ENCODE data around the gene FAM20A.

DNA sequence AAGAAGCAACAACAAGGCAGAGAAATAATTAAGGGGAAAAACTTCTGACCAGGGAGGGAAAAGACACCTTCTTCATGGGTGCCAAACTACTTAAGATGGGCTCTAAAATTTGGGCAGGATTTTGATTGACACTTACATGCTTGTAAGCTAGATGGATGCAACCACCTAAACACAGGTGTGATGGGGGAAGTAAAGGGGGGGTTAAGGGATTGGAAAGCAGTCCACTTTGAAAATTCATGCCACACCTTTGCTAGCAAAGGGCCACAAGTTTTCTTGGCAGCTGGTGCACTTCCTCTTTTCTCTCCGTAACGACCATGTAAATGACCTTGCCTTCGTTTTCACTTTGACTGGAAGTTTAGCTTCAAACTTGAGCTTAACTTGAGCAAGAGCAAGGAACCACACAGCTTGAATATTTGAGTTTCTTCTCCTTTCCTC, 103.3 kb downstream of the FAM20A start:
- TF ChIP-seq POLR2AphosphoS5 (IDR thresholded peaks at IDR 0.05; ENCODE audit: borderline replicate concordance, low read depth, low read length) (no peak), EZH2 (IDR thresholded peaks at IDR 0.05) (no peak)
